Measurements from ENCODE around the gene RWDD3.
A peak's percentile ranks its signal among the peaks of the same experiment; 100 is the strongest.

Gene RWDD3, protein sequence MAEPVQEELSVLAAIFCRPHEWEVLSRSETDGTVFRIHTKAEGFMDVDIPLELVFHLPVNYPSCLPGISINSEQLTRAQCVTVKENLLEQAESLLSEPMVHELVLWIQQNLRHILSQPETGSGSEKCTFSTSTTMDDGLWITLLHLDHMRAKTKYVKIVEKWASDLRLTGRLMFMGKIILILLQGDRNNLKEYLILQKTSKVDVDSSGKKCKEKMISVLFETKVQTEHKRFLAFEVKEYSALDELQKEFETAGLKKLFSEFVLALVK

GRCh38 chr1:95233737-95234500 is at the start of gene RWDD3:
TSS of gene RWDD3 (plus strand) at chr1:95234210. CDS start at chr1:95234231, 21 bp downstream.
- peak; percentile 94 for DNase-seq (ENCODE audit: low spot score)

DNA sequence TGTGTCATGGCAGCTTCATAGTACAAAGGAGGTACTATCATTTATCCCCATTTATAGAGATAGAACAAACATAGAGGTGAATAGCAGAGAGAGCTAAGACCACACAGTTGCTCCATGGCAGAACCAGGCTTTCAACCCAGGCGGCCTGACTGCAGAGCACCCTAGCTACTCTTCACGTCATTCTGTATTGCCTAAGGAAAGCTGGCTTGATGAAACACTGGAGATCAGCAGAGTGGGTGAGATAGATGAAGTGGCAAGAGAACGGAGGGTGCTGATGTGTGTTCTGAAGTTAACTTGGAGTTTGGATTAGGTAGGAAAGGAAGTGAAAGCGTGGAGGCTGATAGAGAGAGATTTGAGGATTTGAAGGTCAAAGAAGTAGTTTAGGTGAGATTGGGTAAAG is 47.9 kb upstream of the RWDD3 start:
- DNase-seq (ENCODE audit: low spot score): no peak

GRCh38 chr1:95193591-95193990 is 40.4 kb upstream of the RWDD3 start:
- no peak for DNase-seq (ENCODE audit: low spot score)

GRCh38 chr1:95195046-95195445 is 39.0 kb upstream of the RWDD3 start:
- DNase-seq (ENCODE audit: low spot score): no peak

GRCh38 chr1:95196017-95196416 is 38.0 kb upstream of the RWDD3 start:
- DNase-seq (ENCODE audit: low spot score): no peak

GRCh38 chr1:95197616-95198252 is 36.3 kb upstream of the RWDD3 start:
- no peak for DNase-seq (ENCODE audit: low spot score)

DNA sequence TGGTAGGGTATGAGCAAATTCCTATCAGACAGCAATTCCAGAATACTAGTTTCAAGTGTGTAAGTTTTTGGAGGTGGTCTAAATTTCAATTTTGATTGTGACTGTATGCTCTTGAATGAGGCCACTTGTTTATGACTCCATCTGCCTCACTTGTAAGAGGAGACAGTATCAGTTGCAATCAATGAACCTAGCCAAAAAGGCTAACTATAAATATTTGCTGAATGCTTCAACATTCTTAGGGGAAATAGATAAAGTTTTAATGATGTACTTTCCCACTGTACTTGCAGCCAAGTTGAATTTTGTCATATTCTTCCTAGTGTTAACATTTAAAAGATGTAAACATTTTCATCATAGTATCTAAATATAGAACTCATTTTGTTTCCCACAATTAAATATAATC is 32.1 kb upstream of the RWDD3 start:
- no peak for DNase-seq (ENCODE audit: low spot score)

GRCh38 chr1:95203908-95204437 is 30.0 kb upstream of the RWDD3 start:
- no peak for DNase-seq (ENCODE audit: low spot score)

GRCh38 chr1:95206514-95206913 is 27.5 kb upstream of the RWDD3 start:
- no peak for DNase-seq (ENCODE audit: low spot score)

DNA sequence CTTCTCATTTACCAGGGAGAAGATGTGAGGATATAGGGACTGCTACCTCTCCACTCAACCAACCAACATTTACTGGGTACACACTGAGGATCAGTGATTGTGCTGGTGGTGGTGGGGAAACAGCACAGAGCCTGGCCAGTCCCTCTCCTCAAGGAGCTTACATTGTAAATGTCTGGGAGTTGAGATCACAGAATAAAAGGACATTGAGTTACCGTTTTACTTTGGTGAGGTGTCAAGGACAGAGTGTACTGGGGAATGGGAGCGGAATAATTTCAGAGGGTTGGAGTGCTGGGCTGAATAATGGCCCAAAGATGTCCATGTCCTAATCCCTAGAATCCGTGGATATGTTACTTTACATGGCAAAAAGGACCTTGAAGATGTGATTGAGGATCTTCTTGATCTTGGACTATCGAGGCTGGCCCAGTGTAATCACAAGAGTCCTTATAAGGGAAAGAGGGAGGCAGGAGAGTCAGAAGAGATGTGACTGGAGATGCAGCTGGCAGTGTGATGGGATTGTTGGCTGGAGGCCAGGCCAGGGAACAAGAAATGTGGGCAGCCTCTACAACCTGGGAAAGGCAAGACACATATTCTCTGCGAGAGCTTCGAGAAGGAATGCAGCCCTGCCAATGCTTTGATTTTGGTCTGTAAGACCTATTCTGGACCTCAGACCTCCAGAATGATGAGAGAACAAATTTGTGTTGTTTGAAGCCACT is 26.6 kb upstream of the RWDD3 start:
- DNase-seq (ENCODE audit: low spot score): no peak

GRCh38 chr1:95208876-95209275 is 25.1 kb upstream of the RWDD3 start:
- DNase-seq (ENCODE audit: low spot score): no peak

DNA sequence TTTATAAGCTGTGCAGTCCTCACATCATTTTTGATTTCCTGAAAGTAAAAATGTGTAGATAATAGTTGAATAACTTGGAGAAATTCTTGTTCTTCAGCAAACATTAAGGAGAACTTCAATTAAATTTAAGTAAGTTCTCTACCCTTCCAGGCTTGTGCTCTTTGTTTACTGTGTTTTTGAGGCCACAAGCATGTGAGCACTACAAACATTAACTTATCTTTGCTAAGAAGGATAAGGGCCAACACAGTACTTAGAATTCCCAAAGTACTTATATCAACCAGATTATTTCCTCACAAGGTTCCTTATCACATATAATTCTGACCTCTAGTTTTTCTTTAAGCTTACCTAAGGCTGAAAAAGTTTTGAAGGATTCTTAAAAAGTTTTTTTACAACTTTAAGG is 24.7 kb upstream of the RWDD3 start:
- no peak for DNase-seq (ENCODE audit: low spot score)

- no peak for DNase-seq (ENCODE audit: low spot score)
Observed at GRCh38 chr1:95216292-95216990, 17.6 kb upstream of the RWDD3 start.

GRCh38 chr1:95217371-95217770 is 16.6 kb upstream of the RWDD3 start:
- DNase-seq (ENCODE audit: low spot score): no peak

- no peak for DNase-seq (ENCODE audit: low spot score)
Observed at GRCh38 chr1:95219407-95219806, 14.6 kb upstream of the RWDD3 start.

GRCh38 chr1:95221306-95221705 is 12.7 kb upstream of the RWDD3 start:
- DNase-seq (ENCODE audit: low spot score): no peak

DNA sequence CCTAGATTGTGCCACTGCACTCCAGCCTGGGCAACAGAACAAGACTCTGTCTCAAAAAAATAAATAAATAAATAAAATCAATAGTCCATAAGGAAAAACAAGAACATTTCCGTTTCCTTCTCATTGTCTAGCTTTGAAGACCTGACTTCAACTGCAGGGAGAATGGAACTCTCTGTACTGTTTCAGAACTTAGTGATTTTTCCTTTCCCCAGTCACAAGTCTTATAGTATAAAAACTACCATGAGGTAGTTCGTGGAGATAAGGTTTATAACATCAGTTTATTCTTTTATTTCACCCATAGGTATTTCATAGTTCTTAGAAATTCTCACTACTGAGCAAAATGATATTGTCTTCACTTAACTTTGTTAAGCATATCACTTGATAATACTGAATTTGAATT is 11.4 kb upstream of the RWDD3 start:
- no peak for DNase-seq (ENCODE audit: low spot score)

- DNase-seq (ENCODE audit: low spot score): no peak
Observed at GRCh38 chr1:95223110-95223509, 10.9 kb upstream of the RWDD3 start.

DNA sequence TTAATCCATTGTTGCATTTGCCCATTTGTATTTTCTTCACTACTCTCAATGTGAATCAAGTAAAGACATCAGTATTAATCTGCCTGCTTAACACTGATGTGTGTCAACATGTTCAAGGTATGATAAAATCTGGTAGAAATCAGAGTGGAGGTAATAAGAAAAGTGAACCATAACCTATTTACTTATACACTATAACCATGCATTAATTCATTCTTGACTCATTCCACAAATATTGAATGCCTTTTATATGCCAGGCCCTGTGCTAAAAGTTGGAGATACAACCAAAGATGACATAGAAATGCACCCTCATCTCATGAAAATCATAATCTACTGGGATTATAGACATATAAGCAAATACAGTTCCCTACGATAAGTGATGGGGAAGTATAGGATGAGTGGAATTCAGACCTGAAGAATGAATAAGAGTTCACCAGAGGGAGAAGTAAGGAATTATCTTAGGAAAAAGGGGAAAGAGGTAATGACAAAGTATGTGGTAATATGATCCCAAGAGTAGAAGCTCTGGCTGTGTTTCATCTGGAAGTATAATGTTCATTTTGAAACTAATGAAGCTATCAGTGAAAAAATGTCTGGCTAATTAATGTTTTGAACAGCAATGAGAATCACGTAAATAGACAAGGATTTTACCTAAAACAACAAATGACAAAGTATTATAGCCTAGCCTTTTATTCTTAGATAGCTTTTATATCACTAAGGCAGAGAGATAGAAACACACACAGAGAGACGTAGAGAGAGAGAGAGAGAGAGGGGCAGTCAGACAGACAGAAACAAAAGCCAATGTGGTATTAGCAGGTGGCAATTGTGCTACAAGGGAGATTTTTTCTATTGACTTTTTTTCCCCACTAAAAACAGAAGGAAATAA is 7.0 kb upstream of the RWDD3 start:
- DNase-seq (ENCODE audit: low spot score): no peak

DNA sequence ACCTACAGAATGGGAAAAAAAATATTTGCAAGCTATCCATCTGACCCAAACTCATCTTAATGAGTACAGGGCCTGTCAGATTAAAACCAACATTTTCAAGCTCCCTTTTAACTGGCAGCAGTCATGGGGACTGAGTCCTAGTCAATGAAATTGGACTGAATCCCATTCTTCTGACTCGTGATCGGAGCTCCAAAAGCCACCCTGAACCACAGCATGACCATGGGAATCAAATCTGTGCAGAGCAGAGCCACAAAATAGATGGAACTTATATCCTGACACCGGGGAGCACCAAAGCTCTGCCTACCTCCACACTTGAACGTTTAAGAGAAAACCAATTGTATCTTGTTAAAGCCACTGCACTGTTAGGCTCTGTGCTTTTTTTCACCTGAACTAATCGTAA is 5.0 kb upstream of the RWDD3 start:
- peak; percentile 65 for DNase-seq (ENCODE audit: low spot score)

GRCh38 chr1:95229706-95230105 is 4.3 kb upstream of the RWDD3 start:
- no peak for DNase-seq (ENCODE audit: low spot score)

Data from globus pallidus (tissue), 1 donor.